NCI-H2107 treated with DMSO at 0.1 percent for 48 hours (cell line): ENCODE results near the gene RAPGEFL1.
"Not testable (repeated sequence)": the region's sequence is repeated elsewhere in the genome, so short reads cannot be mapped to it uniquely, and the experiment has no call there.

ENCODE experiments used
- DNase-seq: peaks from one replicate; lab custom pipeline; 2025; ENCODE audit not compliant: unreplicated experiment; lab: John Stamatoyannopoulos, UW

RAPGEFL1 gene

GRCh38 chr17:40206193-40206592 is 28.9 kb downstream of the RAPGEFL1 start:
- DNase-seq = not testable (repeated sequence)

- no peak for DNase-seq
These were observed 32.3 kb downstream of the RAPGEFL1 start for GRCh38 chr17:40209404-40210093.

DNA sequence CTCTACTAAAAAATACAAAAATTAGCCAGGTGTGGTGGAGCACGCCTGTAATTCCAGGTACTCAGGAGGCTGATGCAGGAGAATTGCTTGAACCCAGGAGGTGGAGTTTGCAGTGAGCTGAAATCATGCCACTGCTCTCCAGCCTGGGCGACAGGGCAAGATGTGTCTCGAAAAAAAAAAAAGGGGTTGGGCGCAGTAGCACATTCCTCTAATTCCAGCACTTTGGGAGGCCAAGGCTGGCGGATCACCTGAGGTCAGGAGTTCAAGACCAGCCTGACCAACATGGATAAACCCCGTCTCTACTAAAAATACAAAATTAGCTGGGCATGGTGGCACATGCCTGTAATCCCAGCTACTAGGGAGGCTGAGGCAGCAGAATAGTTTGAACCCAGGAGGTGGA is 36.6 kb downstream of the RAPGEFL1 start:
- not testable (repeated sequence) for DNase-seq

DNA sequence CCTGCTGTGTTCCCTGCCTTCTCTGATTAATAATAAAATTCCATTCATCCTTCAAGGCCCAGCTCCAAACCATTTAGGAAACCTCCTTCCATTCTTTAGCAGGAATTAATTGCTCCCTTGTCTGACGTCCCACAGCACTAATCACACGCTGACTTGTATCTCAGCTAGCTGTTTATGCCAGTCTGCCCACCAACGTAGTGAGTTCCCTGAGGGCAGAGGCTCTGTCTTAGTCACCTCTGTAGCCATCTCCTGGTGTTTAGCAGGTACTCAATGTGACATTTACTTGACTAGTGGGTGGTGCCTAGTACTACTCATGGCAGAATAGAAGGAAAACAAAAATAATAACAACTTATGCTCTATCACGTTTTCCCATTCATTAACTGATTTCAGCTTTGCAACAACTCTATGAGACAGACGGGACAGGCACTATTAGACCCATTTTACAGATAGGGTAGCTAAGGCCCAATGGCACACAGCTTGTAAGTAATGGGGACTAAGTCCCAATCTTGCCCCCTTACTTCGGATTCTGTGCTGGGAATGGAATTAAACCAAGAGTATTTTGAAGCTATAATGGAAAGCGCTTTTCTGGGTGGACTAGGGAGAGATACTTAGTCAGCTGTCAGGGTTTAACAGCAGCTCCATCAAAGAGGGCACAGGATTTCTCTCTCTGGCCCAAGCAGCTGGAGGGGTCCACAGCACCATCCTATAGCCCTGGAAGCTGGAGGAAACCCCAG is 40.9 kb downstream of the RAPGEFL1 start:
- DNase-seq = no peak

DNA sequence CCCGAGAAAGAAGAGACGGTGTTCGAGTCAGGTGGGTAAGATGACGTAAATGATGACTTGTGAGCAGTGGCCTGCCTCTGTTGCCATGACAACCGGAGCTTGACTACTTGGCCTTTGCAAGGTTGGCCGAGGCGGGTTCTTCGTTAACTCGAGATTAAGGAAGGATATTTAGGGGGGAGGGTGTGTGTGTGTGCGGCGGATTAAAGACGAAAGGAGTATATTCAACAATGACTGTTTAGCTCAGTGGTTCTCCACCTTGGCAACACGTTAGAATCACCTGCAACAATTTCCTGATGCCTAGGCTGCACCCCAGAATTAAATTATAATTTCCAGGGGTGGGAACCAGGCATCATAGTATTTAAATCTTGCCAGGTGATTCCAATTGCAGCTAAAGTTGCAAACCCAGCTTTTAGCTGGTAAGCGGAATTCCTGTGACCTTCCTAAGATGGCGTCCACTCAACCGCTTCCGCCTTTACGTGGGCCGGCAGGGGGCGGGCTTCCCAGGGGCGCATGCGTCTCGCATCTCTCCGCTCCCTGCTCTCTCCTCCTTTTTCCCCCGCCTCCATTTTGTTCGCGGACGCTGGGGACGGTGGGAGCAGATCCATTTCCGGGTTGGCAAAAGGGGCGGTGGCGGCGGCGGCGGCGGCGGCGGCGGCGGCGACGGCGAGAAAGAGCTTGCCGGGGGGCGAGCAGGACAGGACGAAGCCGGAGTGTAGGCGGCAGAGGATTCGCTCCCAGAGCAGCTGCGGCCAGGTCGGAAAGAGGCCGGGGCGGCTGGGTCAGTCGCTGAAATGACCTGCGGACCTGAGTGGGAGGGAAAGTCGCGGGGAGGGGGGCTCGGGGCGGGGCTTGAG is 41.7 kb downstream of the RAPGEFL1 start, which contains the start of gene WIPF2:
Gene WIPF2 (plus strand): TSS at position 565 of the 854 bp plus-strand sequence. CDS start 37,156 bp downstream, outside the sequence.
- peak; percentile 97 for DNase-seq

DNA sequence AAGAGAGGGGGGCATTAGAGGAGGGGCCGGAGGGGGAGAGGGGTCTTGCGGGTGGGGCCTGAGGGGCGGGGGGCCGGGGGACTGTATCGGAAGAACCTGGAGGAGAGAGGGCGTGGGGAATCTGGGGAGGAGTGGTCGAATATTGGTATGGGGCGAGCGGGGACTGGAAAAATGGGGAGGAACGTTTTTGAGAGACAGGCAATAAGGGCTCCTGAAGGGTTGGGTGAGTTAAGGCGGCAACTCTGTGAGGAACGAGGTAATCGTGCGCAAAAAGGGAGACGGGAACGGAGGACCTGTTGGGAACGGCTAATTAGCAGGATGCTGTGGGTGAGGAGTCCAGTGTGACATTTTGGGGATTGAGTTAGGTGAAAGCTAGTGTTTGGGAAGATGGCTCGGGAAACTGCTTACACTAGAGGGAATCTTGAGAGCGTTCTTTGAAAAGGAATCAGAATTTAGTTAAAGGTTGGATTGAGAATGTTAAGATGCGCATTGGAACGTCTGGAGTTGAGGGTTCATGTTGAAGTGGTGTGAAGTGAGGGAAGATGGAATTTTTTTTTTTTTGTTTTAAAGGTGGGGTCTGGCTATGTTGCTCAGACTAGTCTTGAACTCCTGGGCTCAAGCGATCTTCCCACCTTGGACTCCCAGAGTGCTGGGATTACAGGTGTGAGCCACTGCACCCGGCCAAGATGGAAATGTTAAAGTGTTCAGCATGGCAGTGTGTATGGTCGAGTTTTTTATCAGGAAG is 42.5 kb downstream of the RAPGEFL1 start:
- peak; percentile 44 for DNase-seq

- DNase-seq = no peak
These were observed 47.7 kb downstream of the RAPGEFL1 start for GRCh38 chr17:40224718-40225550.

DNA sequence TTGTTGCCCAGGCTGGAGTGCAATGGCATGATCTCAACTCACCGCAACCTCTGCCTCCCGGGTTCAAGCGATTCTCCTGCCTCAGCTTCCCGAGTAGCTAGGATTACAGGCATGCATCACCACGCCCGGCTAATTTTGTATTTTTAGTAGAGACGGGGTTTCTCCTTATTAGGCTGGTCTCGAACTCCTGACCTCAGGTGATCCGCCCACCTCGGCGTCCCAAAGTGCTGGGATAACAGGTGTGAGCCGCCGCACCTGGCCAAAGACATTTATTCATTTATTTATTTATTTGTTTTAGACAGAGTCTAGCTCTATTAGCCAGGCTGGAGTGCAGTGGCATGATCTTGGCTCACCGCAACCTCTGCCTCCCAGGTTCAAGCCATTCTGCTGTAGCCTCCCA is 51.9 kb downstream of the RAPGEFL1 start:
- not testable (repeated sequence) for DNase-seq

GRCh38 chr17:40230670-40231069 is 53.4 kb downstream of the RAPGEFL1 start:
- DNase-seq = no peak

DNA sequence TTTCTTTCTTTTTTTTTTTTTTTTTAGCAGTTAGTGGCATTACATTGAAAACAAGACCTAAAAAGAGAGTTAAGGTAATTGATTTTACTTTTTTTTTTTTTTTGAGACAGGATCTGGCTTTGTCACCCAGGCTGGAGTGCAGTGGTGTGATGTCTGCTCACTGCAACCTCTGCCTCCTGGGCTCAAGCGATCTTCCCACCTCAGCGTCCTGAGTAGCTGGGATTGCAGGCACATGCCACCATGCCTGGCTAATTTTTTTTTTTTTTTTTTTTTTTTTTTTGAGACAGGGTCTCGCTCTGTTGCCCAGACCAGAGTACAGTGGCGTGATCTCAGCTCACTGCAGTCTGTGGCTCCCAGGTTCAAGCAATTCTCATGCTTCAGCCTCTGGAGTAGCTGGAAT is 54.7 kb downstream of the RAPGEFL1 start:
- not testable (repeated sequence) for DNase-seq

DNA sequence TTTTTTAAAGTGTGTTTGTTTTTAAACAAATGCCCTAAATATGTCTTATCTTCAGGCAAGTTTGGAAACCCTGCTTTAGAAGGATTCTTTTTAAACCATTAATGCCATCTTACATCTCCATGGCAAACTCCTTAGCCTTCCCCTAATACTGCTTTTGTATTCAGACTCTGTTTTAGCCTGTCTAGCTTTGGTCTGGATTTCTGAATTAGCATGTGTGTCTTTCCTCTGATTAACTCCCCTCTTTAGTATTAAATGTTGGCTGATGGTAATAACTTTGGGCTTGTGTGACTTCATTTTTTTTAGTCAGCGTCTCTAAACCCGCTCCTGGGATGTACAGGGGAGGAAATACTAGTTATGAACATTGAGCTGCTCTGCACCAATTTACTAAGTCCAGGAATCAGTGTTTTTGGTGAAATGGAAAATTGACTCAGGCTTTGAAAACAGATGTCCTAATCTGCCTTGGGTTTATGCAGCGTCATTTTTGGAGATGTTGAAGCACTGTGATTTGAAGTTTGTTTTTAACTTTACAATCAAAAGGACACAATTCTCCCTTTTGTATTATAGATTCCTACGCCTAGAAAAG is 64.1 kb downstream of the RAPGEFL1 start:
- DNase-seq = no peak

DNA sequence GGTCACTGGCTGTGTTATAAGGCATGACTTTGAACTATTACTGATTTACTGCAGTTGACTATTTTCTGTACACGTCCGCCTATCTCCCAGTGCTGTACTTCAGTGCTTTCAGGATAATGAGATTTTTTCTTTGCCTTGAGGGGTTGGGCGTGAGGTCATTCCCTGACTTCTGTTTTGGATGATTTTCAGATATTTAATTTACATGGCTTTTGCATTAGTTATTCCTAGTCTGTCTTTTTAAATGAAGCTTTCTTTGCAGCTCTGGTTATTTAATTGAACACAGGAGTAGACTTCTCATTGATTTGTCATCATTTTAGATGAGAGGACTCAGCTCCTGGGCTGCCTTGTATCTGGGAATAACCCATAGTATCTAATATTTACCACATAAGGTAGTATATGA is 65.5 kb downstream of the RAPGEFL1 start:
- no peak for DNase-seq

- no peak for DNase-seq
These were observed 66.5 kb downstream of the RAPGEFL1 start for GRCh38 chr17:40243761-40244160.

DNA sequence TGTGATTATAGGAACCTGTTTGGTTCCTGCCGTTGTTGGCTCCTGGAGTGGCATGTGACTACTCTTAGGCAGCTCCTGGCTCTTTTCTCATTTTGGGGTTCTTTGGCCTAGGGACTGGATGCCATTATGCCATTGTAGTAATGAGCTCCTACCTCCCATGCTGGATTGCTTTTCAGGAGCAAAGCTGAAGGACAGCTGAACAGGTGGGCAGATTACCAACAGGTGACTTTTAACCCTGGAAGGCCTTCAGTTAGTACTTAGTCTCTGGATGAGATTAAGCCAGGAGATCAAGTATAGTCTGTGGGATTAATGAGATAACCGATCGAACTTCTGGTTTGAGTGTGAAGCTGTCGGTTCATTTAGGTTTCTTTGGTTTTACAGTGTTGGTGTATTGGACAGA is 67.0 kb downstream of the RAPGEFL1 start:
- DNase-seq = no peak
